ENCODE measurements around the gene TMC1.

GRCh38 chr9:72657023-72657422 lies 135.6 kb downstream of the TMC1 start:
- TF ChIP-seq, protein P1, sequence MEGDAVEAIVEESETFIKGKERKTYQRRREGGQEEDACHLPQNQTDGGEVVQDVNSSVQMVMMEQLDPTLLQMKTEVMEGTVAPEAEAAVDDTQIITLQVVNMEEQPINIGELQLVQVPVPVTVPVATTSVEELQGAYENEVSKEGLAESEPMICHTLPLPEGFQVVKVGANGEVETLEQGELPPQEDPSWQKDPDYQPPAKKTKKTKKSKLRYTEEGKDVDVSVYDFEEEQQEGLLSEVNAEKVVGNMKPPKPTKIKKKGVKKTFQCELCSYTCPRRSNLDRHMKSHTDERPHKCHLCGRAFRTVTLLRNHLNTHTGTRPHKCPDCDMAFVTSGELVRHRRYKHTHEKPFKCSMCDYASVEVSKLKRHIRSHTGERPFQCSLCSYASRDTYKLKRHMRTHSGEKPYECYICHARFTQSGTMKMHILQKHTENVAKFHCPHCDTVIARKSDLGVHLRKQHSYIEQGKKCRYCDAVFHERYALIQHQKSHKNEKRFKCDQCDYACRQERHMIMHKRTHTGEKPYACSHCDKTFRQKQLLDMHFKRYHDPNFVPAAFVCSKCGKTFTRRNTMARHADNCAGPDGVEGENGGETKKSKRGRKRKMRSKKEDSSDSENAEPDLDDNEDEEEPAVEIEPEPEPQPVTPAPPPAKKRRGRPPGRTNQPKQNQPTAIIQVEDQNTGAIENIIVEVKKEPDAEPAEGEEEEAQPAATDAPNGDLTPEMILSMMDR (IDR thresholded peaks at IDR 0.05) = no peak
- TF ChIP-seq POLR2A (IDR thresholded peaks at IDR 0.05) = no peak

All from transverse colon (tissue), 3 donors.